H1 (cell line): ENCODE results near the gene FOXF2. TPM values are rescaled to one million over a fixed set of nuclear protein-coding genes. Genes with fewer than 3 reads are reported as not detected.

ENCODE experiments used
- CTCF ChIA-PET: fragments of 300-600 bp; sonication (Branson Sonifier 250); formaldehyde crosslinking; loops from one replicate; lab custom pipeline; 2021; ENCODE audit not compliant: partially characterized antibody; lab: Charles Lee
- POLR2A ChIA-PET: fragments of 300-600 bp; sonication (Branson Sonifier 250); formaldehyde crosslinking; loops from one replicate; lab custom pipeline; 2021; ENCODE audit warnings: inconsistent platforms; ENCODE audit not compliant: partially characterized antibody; lab: Charles Lee
- DNase-seq, 2 experiments: peaks; one replicate each; pipeline versions ENCODE4 v3.0.0 to v3.0.0-alpha.2; 2010 to 2022; ENCODE audit warnings: low spot score in 2 of 2, low read depth in 1 of 2, mixed read lengths in 1 of 2
- FAIRE-seq: peaks from 2 replicates; lab custom pipeline; 2011; peaks lifted over from hg19 to GRCh38; lab: Jason Lieb, UNC
- H2AFZ ChIP-seq: 2 replicates; pipeline ENCODE4 v1.8.1; 2012; ENCODE audit warnings: low read length, inconsistent platforms
- H2AK5ac ChIP-seq: 2 replicates; pipeline ENCODE4 v1.6.1; 2013; ENCODE audit warnings: low read depth, low read length
- H2BK120ac ChIP-seq: replicated peaks from 2 replicates; pipeline ENCODE3; 2013; ENCODE audit warnings: low read depth, low read length, inconsistent platforms
- H2BK12ac ChIP-seq: 2 replicates; pipeline ENCODE4 v1.6.1; 2013; ENCODE audit warnings: low read depth, low read length
- H2BK15ac ChIP-seq: 2 replicates; pipeline ENCODE4 v1.6.1; 2013; ENCODE audit warnings: low read length
- H2BK20ac ChIP-seq: 2 replicates; pipeline ENCODE4 v1.6.1; 2013; ENCODE audit warnings: low read length
- H2BK5ac ChIP-seq: 2 replicates; pipeline ENCODE4 v1.6.1; 2013; ENCODE audit warnings: low read depth, low read length
- H3K14ac ChIP-seq: 2 replicates; pipeline ENCODE4 v1.6.1; 2013; ENCODE audit warnings: inconsistent platforms; ENCODE audit not compliant: insufficient read length
- H3K18ac ChIP-seq: 2 replicates; pipeline ENCODE4 v1.6.1; 2013; ENCODE audit warnings: low read length; ENCODE audit errors: extremely low read depth
- H3K23ac ChIP-seq: 2 replicates; pipeline ENCODE4 v1.6.1; 2013; ENCODE audit warnings: inconsistent platforms; ENCODE audit not compliant: insufficient read length
- H3K23me2 ChIP-seq: 2 replicates; pipeline ENCODE4 v1.6.1; 2013; ENCODE audit warnings: low read depth, low read length
- H3K27ac ChIP-seq: 2 replicates; pipeline ENCODE4 v1.6.1; 2011; ENCODE audit warnings: low read depth, low read length, inconsistent platforms
- H3K27me3 ChIP-seq, 4 experiments: replicated peaks in 1 of 4; 1 replicate in 1 of 4; 2 replicates in 3 of 4; pipeline versions ENCODE4 v1.6.1 to v1.8.1; 2011 to 2013; ENCODE audit warnings: low read length in 3 of 4, mild to moderate bottlenecking in 3 of 4, inconsistent platforms in 2 of 4, mixed read lengths in 2 of 4, moderate library complexity in 1 of 4; ENCODE audit not compliant: control insufficient read depth in 3 of 4, insufficient read depth in 3 of 4; ENCODE audit errors: extremely low read depth in 1 of 4
- H3K36me3 ChIP-seq, 4 experiments: 2 replicates each; pipeline versions ENCODE4 v1.6.1 to v1.8.1; 2011 to 2013; ENCODE audit warnings: mild to moderate bottlenecking in 4 of 4, low read length in 3 of 4, moderate library complexity in 2 of 4, control low read depth in 1 of 4, inconsistent platforms in 1 of 4; ENCODE audit not compliant: insufficient read depth in 4 of 4, control insufficient read depth in 2 of 4
- H3K4ac ChIP-seq: replicated peaks from 2 replicates; pipeline ENCODE3; 2013; ENCODE audit warnings: low read length, low read depth, mixed read lengths, inconsistent platforms; ENCODE audit not compliant: insufficient read length
- H3K4me1 ChIP-seq, 4 experiments: replicated peaks in 1 of 4; 1 replicate in 1 of 4; 2 replicates in 3 of 4; pipeline versions ENCODE4 v1.6.1 to v1.8.1; 2011 to 2013; ENCODE audit warnings: low read length in 3 of 4, inconsistent platforms in 2 of 4, mixed read lengths in 1 of 4; ENCODE audit not compliant: insufficient read depth in 4 of 4, control insufficient read depth in 3 of 4
- H3K4me2 ChIP-seq, 2 experiments: 2 replicates each; pipeline versions ENCODE4 v1.6.1 to v1.8.1; 2011 to 2013; ENCODE audit warnings: low read depth in 2 of 2, low read length in 2 of 2, control low read depth in 1 of 2, inconsistent platforms in 1 of 2, mild to moderate bottlenecking in 1 of 2; ENCODE audit not compliant: insufficient read depth in 1 of 2
- H3K4me3 ChIP-seq, 4 experiments: fragments of 200-600, 300-600 bp in 1 of 4; sonication (generic), shearing (Covaris generic), sonication (Bioruptor Twin) in 1 of 4; 2 replicates each; pipeline versions ENCODE4 v1.5.1 to v1.8.1; 2011 to 2016; ENCODE audit warnings: low read length in 4 of 4, low read depth in 3 of 4, control low read depth in 2 of 4, inconsistent platforms in 2 of 4, mild to moderate bottlenecking in 2 of 4, mixed read lengths in 1 of 4, moderate library complexity in 1 of 4; ENCODE audit not compliant: insufficient read depth in 2 of 4; ENCODE audit errors: extremely low read depth in 1 of 4
- H3K56ac ChIP-seq: replicated peaks from 2 replicates; pipeline ENCODE3; 2013; ENCODE audit warnings: low read depth, mild to moderate bottlenecking, mixed read lengths, low read length, inconsistent platforms; ENCODE audit not compliant: insufficient read length
- H3K79me1 ChIP-seq: 2 replicates; pipeline ENCODE4 v1.6.1; 2013; ENCODE audit warnings: low read depth, low read length, control low read depth
- H3K79me2 ChIP-seq, 2 experiments: 2 replicates each; pipeline versions ENCODE4 v1.6.1 to v1.8.1; 2012 to 2013; ENCODE audit warnings: low read length in 2 of 2, mild to moderate bottlenecking in 2 of 2, inconsistent platforms in 1 of 2; ENCODE audit not compliant: insufficient read depth in 2 of 2, control insufficient read depth in 1 of 2
- H3K9ac ChIP-seq, 4 experiments: replicated peaks in 1 of 4; 1 replicate in 1 of 4; 2 replicates in 3 of 4; pipeline versions ENCODE4 v1.6.1 to v1.8.1; 2011 to 2013; ENCODE audit warnings: low read depth in 3 of 4, low read length in 3 of 4, control low read depth in 2 of 4, mild to moderate bottlenecking in 2 of 4, moderate library complexity in 2 of 4, inconsistent platforms in 1 of 4; ENCODE audit errors: extremely low read depth in 1 of 4
- H3K9me3 ChIP-seq, 2 experiments: 2 replicates each; pipeline versions ENCODE4 v1.6.1 to v1.8.1; 2012 to 2013; ENCODE audit warnings: mild to moderate bottlenecking in 2 of 2, moderate library complexity in 2 of 2, control low read depth in 1 of 2, inconsistent platforms in 1 of 2, low read depth in 1 of 2, low read length in 1 of 2, mixed read lengths in 1 of 2; ENCODE audit not compliant: insufficient read depth in 2 of 2
- H4K20me1 ChIP-seq, 2 experiments: replicated peaks in 1 of 2; 2 replicates each; pipeline versions ENCODE3 to v1.8.1; 2011 to 2013; ENCODE audit warnings: inconsistent platforms in 2 of 2, low read length in 2 of 2, mild to moderate bottlenecking in 1 of 2; ENCODE audit not compliant: insufficient read depth in 2 of 2, control insufficient read depth in 1 of 2
- H4K5ac ChIP-seq: 2 replicates; pipeline ENCODE4 v1.6.1; 2013; ENCODE audit warnings: low read length, low read depth, mixed read lengths, inconsistent platforms; ENCODE audit not compliant: insufficient read length
- H4K8ac ChIP-seq: 2 replicates; pipeline ENCODE4 v1.8.0; 2013; ENCODE audit warnings: mild to moderate bottlenecking, moderate library complexity, low read length, inconsistent platforms; ENCODE audit not compliant: insufficient read depth; ENCODE audit errors: extremely low read depth
- H4K91ac ChIP-seq: replicated peaks from 2 replicates; pipeline ENCODE3; 2013; ENCODE audit warnings: low read length, mixed read lengths, inconsistent platforms; ENCODE audit not compliant: insufficient read length
- ASH2L ChIP-seq: fragments of 200-600, 300-600 bp; sonication (generic); IDR thresholded peaks from one replicate; pipeline ENCODE4 v1.7.1; 2017; ENCODE audit warnings: low read length
- EGR1 ChIP-seq: IDR thresholded peaks from 2 replicates; pipeline ENCODE4 v1.6.1; 2011; ENCODE audit warnings: low read depth, low read length, borderline replicate concordance
- FOSL1 ChIP-seq: IDR thresholded peaks from 2 replicates; pipeline ENCODE4 v1.6.1; 2011; ENCODE audit warnings: mild to moderate bottlenecking, low read depth, low read length, moderate library complexity; ENCODE audit not compliant: insufficient read depth
- JUND ChIP-seq: IDR thresholded peaks from 2 replicates; pipeline ENCODE4 v1.6.1; 2011; ENCODE audit warnings: mild to moderate bottlenecking, improper control_type of control experiment, low read length
- POLR2A ChIP-seq, 2 experiments: IDR thresholded peaks; 1 replicate in 1 of 2; 2 replicates in 1 of 2; pipeline ENCODE4 v1.6.1; 2011; ENCODE audit warnings: low read depth in 2 of 2, low read length in 2 of 2, mild to moderate bottlenecking in 2 of 2; ENCODE audit errors: control extremely low read depth in 1 of 2
- RAD21 ChIP-seq, 2 experiments: IDR thresholded peaks in 1 of 2; conservative IDR thresholded peaks in 1 of 2; 2 replicates each; pipeline ENCODE4 v1.6.1; 2011; ENCODE audit warnings: low read depth in 2 of 2, low read length in 2 of 2, improper control_type of control experiment in 1 of 2, inconsistent platforms in 1 of 2, mild to moderate bottlenecking in 1 of 2, moderate library complexity in 1 of 2
- RXRA ChIP-seq: IDR thresholded peaks from 2 replicates; pipeline ENCODE4 v1.6.1; 2011; ENCODE audit warnings: low read depth, mild to moderate bottlenecking, low read length, moderate library complexity; ENCODE audit not compliant: insufficient read depth
- SIRT6 ChIP-seq: IDR thresholded peaks from one replicate; pipeline ENCODE4 v1.7.1; 2012; ENCODE audit warnings: low read length, inconsistent platforms
- SRF ChIP-seq: IDR thresholded peaks from 2 replicates; pipeline ENCODE4 v1.6.1; 2011; ENCODE audit warnings: mild to moderate bottlenecking, low read depth, low read length, moderate library complexity
- WGBS, 2 experiments: shearing (Covaris generic) in 1 of 2; methylation state at CpG; one replicate each; pipeline versions ENCODE4 v1.1.6 to v1.1.7; 2013 to 2015; ENCODE audit warnings: low lambda C conversion rate in 2 of 2, mixed read lengths in 2 of 2, inconsistent platforms in 1 of 2, low coverage in 1 of 2, missing lambda C conversion rate in 1 of 2; ENCODE audit not compliant: insufficient replicate concordance in 2 of 2, insufficient coverage in 1 of 2, insufficient read length in 1 of 2; ENCODE audit errors: extremely low coverage in 1 of 2, missing lambda C conversion rate in 1 of 2; 5-methylcytosine and 5-hydroxymethylcytosine counted together
- polyA plus RNA-seq, 7 experiments: library from polyadenylated mRNA; depleted of rRNA in 3 of 7; stranded (reverse) in 5 of 7; unstranded in 2 of 7; fragments of >200 nt in 5 of 7; fragments of 200-250 nt in 2 of 7; gene quantifications; 1 replicate in 5 of 7; 2 replicates in 1 of 7; 4 replicates in 1 of 7; pipeline versions ENCODE4 v1.2.1 to v1.2.3, GENCODE V29; 2011 to 2013; ENCODE audit warnings: missing spikeins in 2 of 7, mixed read lengths in 2 of 7
- total RNA-seq: library from RNA; stranded (reverse); fragmentation: NEBNext Ultra II Directional; extraction: Animal tissue kit (Norgen Biotek cat#: 25700); gene quantifications from 2 replicates; pipeline ENCODE4 v1.2.1, GENCODE V29; 2021
- TF ChIP-seq, protein P1 (sequence below), 3 experiments: IDR thresholded peaks; 1 replicate in 2 of 3; 2 replicates in 1 of 3; pipeline versions ENCODE4 v1.5.1 to v1.6.1; 2011; ENCODE audit warnings: low read length in 3 of 3, mild to moderate bottlenecking in 3 of 3, inconsistent platforms in 2 of 3, low read depth in 1 of 3, moderate library complexity in 1 of 3; ENCODE audit not compliant: insufficient read depth in 1 of 3; ENCODE audit errors: control extremely low read depth in 1 of 3

FOXF2 gene
- total and polyA plus RNA-seq, 2 of the 8 experiments (the other 6 are each of a cell fraction or from before 2014, with no cell fraction given): 0.05 TPM; not detected in 1

DNA sequence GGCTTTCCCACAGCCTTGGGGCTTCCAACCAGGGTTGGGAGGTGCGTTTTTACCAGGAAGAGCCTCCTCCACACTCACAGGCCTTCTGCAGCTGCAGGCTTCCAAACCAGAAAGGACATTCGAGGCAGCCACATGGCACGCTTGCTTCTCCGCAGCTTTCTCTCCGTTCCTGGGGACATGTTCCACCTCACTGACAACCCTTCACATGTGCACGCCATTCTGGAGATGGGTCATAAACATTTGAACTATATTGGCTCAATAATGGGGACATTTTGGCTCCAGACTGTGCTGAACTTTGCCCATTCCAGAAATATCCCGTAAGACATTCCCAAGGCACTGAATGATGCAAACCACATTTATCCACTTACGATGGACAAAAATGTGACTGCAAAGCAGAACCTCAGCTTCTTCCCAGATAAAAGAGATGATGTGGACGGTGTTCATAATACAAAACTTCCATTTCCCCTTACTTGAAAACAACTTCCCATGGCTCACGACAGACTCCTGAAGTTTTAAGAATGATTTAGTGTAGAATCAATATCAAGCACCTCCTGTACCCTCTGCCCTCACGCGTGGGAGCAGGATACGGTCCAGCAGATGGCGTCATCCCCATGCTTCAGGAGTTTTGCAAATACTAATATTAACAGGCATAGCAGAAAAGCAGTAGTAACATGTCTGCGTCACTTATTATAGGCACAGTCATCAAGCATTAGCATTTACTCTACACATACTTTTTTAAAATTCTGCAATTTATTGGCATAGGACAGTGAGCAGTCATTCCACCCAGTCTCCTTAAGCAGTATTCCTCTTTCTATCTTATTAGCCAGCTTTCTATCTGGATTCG, 25.4 kb upstream of the FOXF2 start:
- Histone ChIP-seq H4K5ac (no peak overlapping the region), H2BK12ac (no peak overlapping the region), H3K9ac (no peak overlapping the region), H3K23me2 (no peaks in the 10 kb centered on the region), H2BK120ac (no peak overlapping the region), H3K4ac (no peak overlapping the region), H3K14ac (no peak overlapping the region), H4K8ac (no peak overlapping the region), H4K20me1 (no peaks in the 10 kb centered on the region), H3K4me2 (no peak overlapping the region), H3K79me2 (no peaks in the 10 kb centered on the region), H2BK15ac (no peak overlapping the region), H3K27ac (no peak overlapping the region), H2AFZ (no peak overlapping the region), H3K56ac (no peak overlapping the region), H3K36me3 (no peaks in the 10 kb centered on the region), H2BK5ac (no peak overlapping the region), H2BK20ac (no peak overlapping the region), H3K9me3 (no peaks in the 10 kb centered on the region), H3K23ac (no peak overlapping the region), H2AK5ac (no peak overlapping the region), H3K79me1 (no peaks in the 10 kb centered on the region), H3K4me3 (no peak overlapping the region), H3K18ac (no peak overlapping the region), H3K4me1 (peaks cover 0 to 6% (median 0%) of the 10 kb centered on the region in 4 experiments; a peak in 1 of 7 replicates), H4K91ac (no peak overlapping the region), H3K27me3 (0 out of 7 replicates have a peak, but pooled peaks cover 0 to 3% (median 1%) of the 10 kb centered on the region in 4 experiments)
- WGBS, 2 experiments: 78% methylated on average over 16 of the region's 16 CpGs; no CpG with 5 or more reads in 1 of the 2 experiments
- peak; percentile 62 for FAIRE-seq
- no peak for DNase-seq
- CTCF ChIA-PET: interaction anchor here (0.6 to 3.2 kb wide), 13 partner anchors 10 to 452 kb away, joined by 3 to 12 read pairs (median 4); no protein-coding TSS in a partner anchor
- POLR2A ChIA-PET: interaction anchor here (1.1 kb wide), 1 partner anchor 14 kb away, joined by 3 read pairs; no protein-coding TSS in a partner anchor
- TF ChIP-seq FOSL1: no peak
- peak; percentile 72 to 78 for TF ChIP-seq RAD21 (IDR thresholded peaks at IDR 0.05 in 1 of 2, conservative IDR thresholded peaks at IDR 0.05 in 1 of 2; ENCODE audit: low read depth in 2 of 2, low read length in 2 of 2)
- no peak for TF ChIP-seq JUND
- TF ChIP-seq EGR1: no peak
- TF ChIP-seq POLR2A (IDR thresholded peaks at IDR 0.05; ENCODE audit: control extremely low read depth in 1 of 2, low read depth in 2 of 2, low read length in 2 of 2): no peak
- no peak for TF ChIP-seq ASH2L
- TF ChIP-seq SIRT6: no peak
- no peak for TF ChIP-seq SRF
- no peak for TF ChIP-seq RXRA
- TF ChIP-seq, protein P1, sequence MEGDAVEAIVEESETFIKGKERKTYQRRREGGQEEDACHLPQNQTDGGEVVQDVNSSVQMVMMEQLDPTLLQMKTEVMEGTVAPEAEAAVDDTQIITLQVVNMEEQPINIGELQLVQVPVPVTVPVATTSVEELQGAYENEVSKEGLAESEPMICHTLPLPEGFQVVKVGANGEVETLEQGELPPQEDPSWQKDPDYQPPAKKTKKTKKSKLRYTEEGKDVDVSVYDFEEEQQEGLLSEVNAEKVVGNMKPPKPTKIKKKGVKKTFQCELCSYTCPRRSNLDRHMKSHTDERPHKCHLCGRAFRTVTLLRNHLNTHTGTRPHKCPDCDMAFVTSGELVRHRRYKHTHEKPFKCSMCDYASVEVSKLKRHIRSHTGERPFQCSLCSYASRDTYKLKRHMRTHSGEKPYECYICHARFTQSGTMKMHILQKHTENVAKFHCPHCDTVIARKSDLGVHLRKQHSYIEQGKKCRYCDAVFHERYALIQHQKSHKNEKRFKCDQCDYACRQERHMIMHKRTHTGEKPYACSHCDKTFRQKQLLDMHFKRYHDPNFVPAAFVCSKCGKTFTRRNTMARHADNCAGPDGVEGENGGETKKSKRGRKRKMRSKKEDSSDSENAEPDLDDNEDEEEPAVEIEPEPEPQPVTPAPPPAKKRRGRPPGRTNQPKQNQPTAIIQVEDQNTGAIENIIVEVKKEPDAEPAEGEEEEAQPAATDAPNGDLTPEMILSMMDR (IDR thresholded peaks at IDR 0.05; ENCODE audit: control extremely low read depth in 1 of 3, insufficient read depth in 1 of 3, low read depth in 1 of 3, low read length in 3 of 3): peak; percentile 59 to 72 (median 67)
